ENCODE results near the gene SLC6A5.
A peak's percentile ranks its signal among the peaks of the same experiment; 100 is the strongest.

GRCh38 chr11:20597154-20597679, 2.2 kb upstream of the SLC6A5 start:
- TF ChIP-seq EZH2 (IDR thresholded peaks at IDR 0.05; ENCODE audit: borderline replicate concordance, low read depth, low read length, poor library complexity, severe bottlenecking) (peak; percentile 33), CTCF (conservative IDR thresholded peaks at IDR 0.05; ENCODE audit: low read depth, low read length) (no peak)

All from A673 (cell line).